DMS153 treated with DMSO at 0.1 percent for 48 hours (cell line): Measurements from ENCODE around the gene REXO1.
"Not testable (repeated sequence)": the region's sequence is repeated elsewhere in the genome, so short reads cannot be mapped to it uniquely, and the experiment has no call there.

Experiments
- DNase-seq: peaks from one replicate; lab custom pipeline; 2025; ENCODE audit not compliant: unreplicated experiment; lab: John Stamatoyannopoulos, UW

The REXO1 gene

GRCh38 chr19:1848399-1849131 lies at the start of gene REXO1:
REXO1 (minus strand) TSS chr19:1848483; CDS start chr19:1848358, 125 bp downstream.
- DNase-seq = peak; percentile 56

DNA sequence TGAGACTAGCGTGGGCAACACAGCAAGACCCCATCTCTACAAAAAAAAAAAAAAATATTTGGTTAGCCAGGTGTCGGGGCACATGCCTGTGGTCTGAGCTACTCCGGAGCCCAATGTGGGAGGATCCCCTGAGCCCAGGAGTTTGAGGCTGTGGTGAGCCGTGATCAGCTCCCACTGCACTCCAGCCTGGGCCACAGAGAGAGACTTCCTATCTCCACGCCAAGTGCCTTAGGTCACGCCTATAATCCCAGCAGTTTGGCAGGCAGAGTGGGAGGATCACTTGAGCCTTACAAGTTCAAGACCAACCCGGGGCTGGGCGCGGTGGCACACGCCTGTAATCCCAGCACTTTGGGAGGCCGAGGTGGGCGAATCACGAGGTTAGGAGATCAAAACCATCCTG lies 48.2 kb upstream of the REXO1 start:
- no peak for DNase-seq

DNA sequence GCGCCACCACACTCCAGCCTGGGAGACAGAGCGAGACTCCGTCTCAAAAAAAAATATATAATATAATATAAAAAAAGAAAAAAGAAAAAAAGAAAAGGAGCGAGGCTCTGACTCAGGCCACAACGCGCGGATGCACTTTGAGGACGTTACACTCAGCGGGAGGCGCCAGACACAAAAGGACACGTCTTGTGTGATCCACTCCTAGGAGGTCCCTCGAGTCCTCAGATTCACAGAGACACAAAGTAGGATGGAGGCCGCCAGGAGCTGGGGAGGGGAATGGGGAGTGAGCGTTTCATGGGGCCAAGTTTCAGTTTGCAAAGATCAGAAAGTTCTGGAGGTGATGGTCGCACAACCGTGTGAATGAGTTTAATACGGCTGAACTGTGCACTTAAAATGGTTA lies 45.5 kb upstream of the REXO1 start:
- DNase-seq = no peak

GRCh38 chr19:1889907-1890306 lies 41.6 kb upstream of the REXO1 start:
- DNase-seq = no peak

DNA sequence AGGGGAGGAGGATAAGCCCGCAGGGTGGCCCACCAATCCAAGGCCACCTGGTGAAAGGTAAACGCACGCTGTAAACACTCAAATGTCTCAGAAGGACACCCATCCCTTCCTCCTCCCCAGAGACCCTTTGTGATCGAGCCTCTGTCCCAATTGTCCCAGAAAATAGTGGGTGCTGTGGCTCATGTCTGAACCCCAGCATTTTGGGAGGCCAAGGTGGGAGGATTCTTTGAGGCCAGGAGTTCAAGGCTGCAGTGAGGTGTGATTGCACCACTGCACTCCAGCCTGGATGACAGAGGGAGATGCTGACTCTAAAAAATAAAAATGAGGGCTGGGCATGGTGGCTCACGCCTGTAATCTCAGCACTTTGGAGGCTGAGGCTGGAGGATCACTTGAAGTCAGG lies 40.1 kb upstream of the REXO1 start:
- no peak for DNase-seq

DNA sequence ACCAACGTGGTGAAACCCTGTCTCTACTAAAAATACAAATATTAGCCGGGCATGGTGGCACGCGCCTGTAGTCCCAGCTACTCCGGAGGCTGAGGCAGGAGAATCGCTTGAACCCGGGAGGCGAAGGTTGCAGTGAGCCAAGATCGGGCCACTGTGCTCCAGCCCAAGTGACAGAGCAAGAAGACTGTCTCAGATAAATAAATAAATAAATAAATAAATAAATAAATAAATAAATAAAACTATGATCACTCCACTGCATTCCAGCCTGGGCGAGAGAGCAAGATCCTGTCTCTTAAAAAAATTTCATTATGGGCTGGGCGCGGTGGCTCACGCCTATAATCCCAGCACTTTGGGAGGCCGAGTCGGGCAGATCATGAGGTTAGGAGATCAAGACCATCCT lies 38.1 kb upstream of the REXO1 start:
- DNase-seq = not testable (repeated sequence)

GRCh38 chr19:1885398-1886119 lies 37.3 kb upstream of the REXO1 start, which contains the start of gene ABHD17A:
ABHD17A (minus strand) TSS chr19:1885496; CDS start chr19:1881566, 3,930 bp downstream.
- peak; percentile 5 for DNase-seq

GRCh38 chr19:1884719-1885334 lies 36.5 kb upstream of the REXO1 start:
- no peak for DNase-seq

GRCh38 chr19:1884291-1884718 lies 36.0 kb upstream of the REXO1 start:
- no peak for DNase-seq

DNA sequence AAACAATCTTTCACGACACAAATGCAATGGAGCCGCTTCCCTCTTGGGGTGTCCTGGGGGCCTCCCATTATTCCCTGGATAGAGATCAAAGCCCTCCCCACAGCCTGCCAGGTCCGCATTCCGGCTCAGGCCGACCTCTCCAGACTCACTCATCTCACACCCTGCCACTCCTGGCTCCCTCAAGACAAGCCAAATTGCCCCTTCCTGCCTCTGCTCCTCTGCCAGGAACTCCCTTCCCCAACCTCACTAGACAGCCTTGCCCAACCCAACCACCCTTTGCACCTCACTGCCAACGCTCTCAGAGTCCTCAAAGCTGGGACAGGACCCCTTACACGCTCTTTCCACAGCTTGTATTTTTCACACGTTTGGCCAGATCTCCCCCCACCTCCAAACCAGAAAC lies 35.5 kb upstream of the REXO1 start:
- DNase-seq = no peak

DNA sequence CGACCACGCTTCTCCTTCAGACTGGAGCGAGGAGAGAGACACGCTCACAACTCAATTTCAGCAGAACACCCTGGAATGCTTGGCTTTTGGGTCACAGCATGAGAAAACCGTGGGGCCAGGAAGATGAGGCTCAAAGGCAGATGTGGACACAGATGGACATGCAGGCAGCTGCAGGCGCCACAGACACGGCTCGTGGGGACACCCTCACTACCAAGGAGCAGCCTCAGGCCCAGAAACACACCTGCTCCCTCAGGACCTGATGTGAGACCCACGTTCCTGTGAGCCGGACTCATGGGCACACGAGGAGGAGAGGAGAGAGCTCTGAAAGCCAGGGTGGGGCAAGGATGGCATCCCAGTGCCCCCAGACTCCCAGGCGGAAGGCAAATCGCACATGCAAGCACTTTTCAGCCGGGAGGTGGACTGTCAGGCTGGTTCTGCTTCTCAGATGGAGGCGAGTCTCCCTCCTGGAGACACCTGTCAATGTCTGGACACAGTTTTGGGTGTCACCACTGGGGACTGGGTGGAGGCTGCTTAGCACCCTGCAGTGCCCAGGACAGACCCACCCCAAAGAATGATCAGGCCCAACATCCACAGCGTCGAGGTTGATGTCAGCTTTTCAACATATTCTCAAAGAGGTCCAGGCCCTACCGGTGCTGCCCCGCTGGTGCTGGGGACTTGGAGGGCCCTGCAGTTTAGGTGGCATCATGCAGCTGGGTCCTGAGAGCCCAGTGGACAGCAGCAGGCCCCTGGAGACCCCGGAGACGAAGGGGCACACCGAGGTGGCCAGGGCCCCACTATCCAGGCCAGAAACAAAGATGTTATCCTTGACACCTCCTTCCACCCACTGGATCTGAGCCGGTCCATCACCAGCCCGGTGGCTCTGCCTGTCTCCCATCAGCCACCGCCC lies 34.8 kb upstream of the REXO1 start:
- DNase-seq = no peak

DNA sequence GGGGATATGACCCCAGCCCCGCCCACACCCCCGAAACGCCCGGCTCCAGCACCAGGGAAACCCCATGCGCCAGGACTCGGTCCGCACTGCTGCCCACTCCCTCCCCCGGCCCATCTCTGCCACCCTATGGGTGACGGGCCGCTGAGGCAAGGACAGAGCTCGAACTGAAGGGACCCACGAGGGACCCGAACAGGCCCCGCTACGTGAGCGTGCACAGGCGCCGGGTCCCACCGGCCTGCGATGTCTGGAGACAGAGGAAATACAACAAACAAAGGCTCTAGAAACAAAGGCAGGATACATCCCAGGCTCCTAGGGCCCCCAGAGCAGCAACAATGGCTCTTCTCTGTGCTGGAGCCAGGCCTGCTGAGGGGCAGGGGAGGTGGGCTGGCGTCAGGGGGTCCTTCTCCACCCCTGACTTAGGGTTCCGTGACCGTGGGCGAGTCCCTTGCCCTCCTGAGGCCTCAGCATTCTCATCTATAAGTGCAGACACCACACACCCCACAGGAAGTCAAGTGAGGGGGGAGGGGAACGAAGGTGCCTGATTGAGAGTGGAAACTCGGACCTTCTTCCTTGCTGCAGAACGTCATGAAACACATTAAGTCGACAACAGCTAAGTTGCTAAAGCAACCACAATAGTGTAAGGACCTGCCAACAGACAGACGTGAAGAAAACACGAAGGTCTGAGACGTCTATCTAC lies 34.0 kb upstream of the REXO1 start:
- no peak for DNase-seq

DNA sequence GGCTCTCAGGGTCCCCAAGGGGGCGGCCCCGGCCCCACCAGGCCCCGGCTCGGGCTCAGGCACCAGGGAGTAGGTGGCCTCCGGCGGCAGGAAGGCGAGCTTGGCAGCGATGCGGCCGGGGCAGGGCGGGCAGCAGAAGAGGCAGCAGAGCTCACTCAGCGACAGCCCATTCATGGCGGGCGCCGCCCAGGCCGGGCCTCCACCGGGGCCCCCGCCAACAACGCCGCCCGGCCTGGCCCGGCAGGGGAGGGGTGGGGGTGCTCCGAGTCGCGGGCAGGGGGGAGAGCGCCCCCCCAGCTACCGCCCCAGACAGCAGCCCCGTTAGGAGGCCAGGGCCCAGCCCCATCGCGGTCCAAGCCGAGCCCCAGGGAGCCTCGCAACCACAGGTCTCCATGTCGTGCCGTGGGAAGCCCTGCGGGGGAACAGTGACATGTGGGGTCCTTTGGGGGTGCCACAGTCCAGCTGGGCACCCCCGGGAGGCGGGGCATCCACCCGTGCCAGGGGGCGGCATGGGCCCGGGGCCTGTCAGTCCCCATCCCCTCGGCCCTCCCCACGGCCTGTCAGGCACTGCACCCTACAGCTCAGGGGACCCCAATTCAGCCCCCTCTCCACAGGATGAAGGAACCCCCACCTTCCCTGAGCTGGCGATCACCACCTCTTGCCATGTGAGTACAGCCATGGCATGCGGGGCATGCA lies 33.3 kb upstream of the REXO1 start:
- not testable (repeated sequence) for DNase-seq

- DNase-seq = no peak
These were observed 32.5 kb upstream of the REXO1 start for GRCh38 chr19:1880611-1881392.

GRCh38 chr19:1879982-1880381 lies 31.7 kb upstream of the REXO1 start:
- DNase-seq = not testable (repeated sequence)

DNA sequence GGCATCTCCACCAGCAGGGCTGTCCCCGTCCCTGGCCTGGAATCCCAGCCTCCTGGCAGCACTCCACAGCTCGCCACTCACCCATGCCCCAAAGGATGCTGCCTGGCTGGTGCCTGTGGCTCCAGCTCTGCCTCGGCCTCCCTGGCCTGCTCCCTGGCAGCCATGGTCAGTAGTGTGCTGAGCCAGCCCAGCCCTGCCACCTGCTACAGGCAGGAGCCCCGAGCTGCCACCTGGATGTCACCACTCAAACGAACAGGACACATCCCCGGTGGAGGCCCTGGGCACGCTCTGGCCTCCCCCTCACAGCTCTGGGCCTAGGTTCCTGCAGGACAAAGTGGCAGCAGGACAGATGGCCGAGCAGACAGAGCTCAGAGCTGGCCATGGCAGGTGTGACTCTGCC lies 30.3 kb upstream of the REXO1 start:
- not testable (repeated sequence) for DNase-seq

- not testable (repeated sequence) for DNase-seq
These were observed 29.0 kb upstream of the REXO1 start for GRCh38 chr19:1877280-1877660.

DNA sequence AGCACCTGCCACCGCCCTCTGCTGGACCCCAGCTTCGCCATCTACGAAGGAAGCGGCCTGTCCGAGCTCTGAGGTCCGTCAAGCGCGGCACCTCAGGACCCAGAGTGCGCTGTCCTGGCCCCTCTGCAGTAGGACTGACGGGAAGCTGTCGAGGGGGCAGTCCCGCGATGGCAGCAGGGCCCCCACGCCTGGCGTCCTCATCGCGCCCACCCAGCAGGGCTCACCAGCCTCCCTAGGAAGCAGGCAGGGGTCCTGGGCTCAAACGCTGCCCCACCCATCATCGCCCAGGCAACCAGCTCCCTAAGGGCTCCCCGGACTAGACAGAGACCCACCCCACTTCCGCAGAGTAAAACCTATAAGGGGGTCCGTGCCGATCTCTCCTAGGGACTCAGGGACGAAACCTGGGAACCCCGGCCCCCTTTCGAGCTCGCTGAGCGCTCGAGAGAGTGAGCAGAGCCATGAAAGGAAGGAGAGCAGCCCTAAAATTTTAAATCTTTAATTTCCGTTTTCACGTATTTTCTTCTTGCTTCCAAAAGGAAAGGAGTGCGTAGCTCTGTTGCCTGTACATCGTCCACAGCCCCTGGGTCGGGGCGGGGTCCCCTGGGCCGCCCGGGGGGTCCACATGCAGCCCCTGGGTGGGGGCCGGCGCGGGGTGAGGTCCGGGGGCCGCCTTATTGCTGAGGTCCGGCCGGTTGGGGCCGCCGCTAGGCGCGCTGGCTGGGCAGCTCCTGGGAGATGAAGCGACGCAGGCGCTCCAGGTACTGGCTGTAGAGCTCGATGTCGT lies 28.4 kb upstream of the REXO1 start:
- not testable (repeated sequence) for DNase-seq
